Neural crest cell (in vitro differentiated cells): Measurements from ENCODE around the gene AOX1. TPM values are rescaled to one million over a fixed set of nuclear protein-coding genes. Genes with fewer than 3 reads are reported as not detected.

ENCODE experiments used
- DNase-seq: peaks from one replicate; pipeline ENCODE4 v3.0.0; 2021; ENCODE audit warnings: low read depth, mixed read lengths, low spot score
- H3K27ac Mint-ChIP-seq: one replicate; pipeline ENCODE4 v1.8.0; 2021; ENCODE audit warnings: mild to moderate bottlenecking, mixed read lengths; ENCODE audit not compliant: unreplicated experiment
- H3K27me3 Mint-ChIP-seq: 2 replicates; pipeline ENCODE4 v1.8.0; 2021; ENCODE audit warnings: low read depth, mild to moderate bottlenecking, mixed read lengths
- H3K36me3 Mint-ChIP-seq: 2 replicates; pipeline ENCODE4 v1.8.0; 2021; ENCODE audit warnings: low read depth, mild to moderate bottlenecking, mixed read lengths
- H3K4me1 Mint-ChIP-seq: 2 replicates; pipeline ENCODE4 v1.8.0; 2021; ENCODE audit warnings: mixed read lengths
- H3K4me3 Mint-ChIP-seq: one replicate; pipeline ENCODE4 v1.8.0; 2021; ENCODE audit warnings: mild to moderate bottlenecking, mixed read lengths
- H3K9me3 Mint-ChIP-seq: 2 replicates; pipeline ENCODE4 v1.8.0; 2021; ENCODE audit warnings: mixed read lengths
- total RNA-seq: library from RNA; stranded (reverse); gene quantifications from 2 replicates; pipeline ENCODE4 v1.2.1, GENCODE V29; 2021
- TF ChIP-seq, protein P1 (sequence below): fragments of 200-600 bp; sonication (generic); conservative IDR thresholded peaks from 2 replicates; pipeline ENCODE4 v1.5.0; 2021; ENCODE audit warnings: antibody characterized with exemption, mild to moderate bottlenecking

AOX1 gene
- total RNA-seq, 1 donor from 2014 or later = 4.3 TPM

DNA sequence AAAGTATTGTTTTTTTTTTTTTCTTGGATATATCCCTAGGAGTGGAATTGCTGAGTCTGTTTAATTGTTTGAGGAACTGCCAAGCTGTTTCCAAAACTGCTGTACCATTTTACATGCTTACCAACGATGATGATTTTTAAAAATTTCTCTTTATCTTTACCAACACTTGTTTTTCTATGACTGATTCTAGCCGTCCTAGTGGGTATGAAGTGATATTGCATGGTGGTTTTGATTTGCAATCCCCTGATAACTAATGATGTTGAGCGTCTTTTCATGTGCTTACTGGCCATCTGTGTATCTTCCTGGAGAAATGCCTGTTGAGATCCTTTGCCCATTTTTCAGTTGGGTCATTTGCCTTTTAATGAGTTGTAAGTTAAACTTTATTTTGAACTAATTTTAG is 8.8 kb upstream of the AOX1 start:
- TF ChIP-seq, protein P1, sequence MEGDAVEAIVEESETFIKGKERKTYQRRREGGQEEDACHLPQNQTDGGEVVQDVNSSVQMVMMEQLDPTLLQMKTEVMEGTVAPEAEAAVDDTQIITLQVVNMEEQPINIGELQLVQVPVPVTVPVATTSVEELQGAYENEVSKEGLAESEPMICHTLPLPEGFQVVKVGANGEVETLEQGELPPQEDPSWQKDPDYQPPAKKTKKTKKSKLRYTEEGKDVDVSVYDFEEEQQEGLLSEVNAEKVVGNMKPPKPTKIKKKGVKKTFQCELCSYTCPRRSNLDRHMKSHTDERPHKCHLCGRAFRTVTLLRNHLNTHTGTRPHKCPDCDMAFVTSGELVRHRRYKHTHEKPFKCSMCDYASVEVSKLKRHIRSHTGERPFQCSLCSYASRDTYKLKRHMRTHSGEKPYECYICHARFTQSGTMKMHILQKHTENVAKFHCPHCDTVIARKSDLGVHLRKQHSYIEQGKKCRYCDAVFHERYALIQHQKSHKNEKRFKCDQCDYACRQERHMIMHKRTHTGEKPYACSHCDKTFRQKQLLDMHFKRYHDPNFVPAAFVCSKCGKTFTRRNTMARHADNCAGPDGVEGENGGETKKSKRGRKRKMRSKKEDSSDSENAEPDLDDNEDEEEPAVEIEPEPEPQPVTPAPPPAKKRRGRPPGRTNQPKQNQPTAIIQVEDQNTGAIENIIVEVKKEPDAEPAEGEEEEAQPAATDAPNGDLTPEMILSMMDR = peak; percentile 31
- no peaks in the 10 kb centered on the region for H3K4me1 Mint-ChIP-seq
- H3K27ac Mint-ChIP-seq = no peak overlapping the region
- no peaks in the 10 kb centered on the region for H3K27me3 Mint-ChIP-seq
- H3K36me3 Mint-ChIP-seq = peaks cover 34% of the 10 kb centered on the region
- DNase-seq = no peak
- peaks cover 3% of the 10 kb centered on the region for H3K9me3 Mint-ChIP-seq
- H3K4me3 Mint-ChIP-seq = no peak overlapping the region

DNA sequence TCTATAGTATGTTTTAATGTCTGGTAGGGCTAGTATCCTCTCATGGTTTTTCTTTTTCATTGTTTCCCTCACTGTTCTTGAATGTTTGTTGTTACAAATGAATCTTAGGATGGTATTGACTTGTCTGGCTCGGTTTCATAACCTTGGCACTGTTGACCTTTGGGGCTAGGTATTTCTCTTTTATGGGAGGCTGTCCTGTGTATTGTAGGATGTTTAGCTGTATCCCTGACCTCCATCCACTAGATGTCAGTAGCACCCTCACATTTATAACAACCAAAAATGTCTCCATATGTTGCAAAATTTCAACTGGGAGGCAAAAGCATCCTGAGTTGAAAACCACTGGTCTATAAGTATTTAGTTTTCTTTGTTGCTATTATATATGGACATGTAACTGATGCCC is 7.0 kb upstream of the AOX1 start:
- no peak for DNase-seq
- Mint-ChIP-seq H3K27me3 (no peaks in the 10 kb centered on the region), H3K27ac (no peak overlapping the region), H3K4me3 (no peak overlapping the region), H3K36me3 (peaks cover 31% of the 10 kb centered on the region), H3K4me1 (no peaks in the 10 kb centered on the region), H3K9me3 (peaks cover 3% of the 10 kb centered on the region)
- TF ChIP-seq, protein P1 = peak; percentile 63

DNA sequence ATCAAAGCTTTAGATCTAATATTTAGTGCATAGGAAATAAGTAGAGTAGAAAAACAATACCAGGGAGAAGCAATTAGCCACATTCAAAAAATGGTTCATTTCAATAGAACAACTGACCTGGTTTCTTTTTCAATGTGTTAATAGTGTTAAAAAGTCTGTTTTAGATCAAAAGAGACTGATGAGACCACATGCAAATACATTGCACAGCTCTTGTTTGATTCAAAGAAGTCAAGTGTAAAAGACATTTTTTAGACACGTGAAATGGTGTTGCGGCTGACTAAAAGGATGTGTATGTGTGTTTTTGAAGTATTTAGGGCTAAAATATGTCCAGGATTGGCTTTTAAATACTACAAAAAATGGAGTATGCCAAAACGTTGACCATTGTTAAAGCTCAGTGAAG is 1.2 kb upstream of the AOX1 start:
- peaks cover 14% of the 10 kb centered on the region for H3K4me1 Mint-ChIP-seq
- peak overlapping the region; percentile 65 for H3K4me3 Mint-ChIP-seq
- no peak for DNase-seq
- H3K9me3 Mint-ChIP-seq = no peaks in the 10 kb centered on the region
- H3K27ac Mint-ChIP-seq = no peak overlapping the region
- peaks cover 9% of the 10 kb centered on the region for H3K27me3 Mint-ChIP-seq
- TF ChIP-seq, protein P1 = no peak
- no peaks in the 10 kb centered on the region for H3K36me3 Mint-ChIP-seq

DNA sequence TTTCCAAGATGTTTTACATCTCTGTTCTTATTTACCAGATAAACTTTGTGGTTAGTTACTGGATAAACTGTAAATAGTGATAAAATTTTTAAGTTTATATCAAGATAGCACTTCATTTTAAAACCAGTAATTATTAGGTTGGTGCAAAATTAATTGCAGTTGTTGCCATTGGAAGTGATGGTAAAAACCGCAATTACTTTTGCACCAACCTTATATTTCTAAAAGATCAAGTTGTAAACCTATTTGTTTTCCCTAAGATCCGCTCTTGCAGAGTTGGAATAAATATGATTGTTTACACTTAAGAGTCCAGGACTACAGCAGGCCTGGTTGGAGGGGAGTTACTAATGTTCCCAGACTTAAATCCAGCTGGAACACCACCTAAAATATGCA is 479 bp upstream of the AOX1 start:
- H3K4me3 Mint-ChIP-seq = peak overlapping the region; percentile 82
- no peak for DNase-seq
- no peaks in the 10 kb centered on the region for H3K9me3 Mint-ChIP-seq
- peaks cover 14% of the 10 kb centered on the region for H3K4me1 Mint-ChIP-seq
- H3K27me3 Mint-ChIP-seq = peaks cover 15% of the 10 kb centered on the region
- no peaks in the 10 kb centered on the region for H3K36me3 Mint-ChIP-seq
- no peak overlapping the region for H3K27ac Mint-ChIP-seq
- TF ChIP-seq, protein P1 = no peak

DNA sequence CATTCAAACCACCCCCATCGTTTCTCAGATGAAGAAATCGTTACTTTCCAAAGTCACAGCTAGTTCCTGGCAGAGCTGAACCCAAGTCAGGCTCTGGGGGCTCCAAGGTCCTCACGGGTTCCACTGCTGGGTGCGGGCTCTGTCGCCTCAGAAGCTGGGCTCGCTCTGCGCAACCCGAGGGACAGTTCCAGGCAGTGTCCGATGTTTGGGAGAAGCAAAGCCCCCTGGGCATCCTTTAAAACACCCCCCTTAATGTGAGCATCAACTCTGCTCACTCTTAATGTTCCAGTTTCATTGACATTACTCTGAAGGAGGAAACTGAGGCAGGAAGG is 796 bp downstream of the AOX1 start:
- TF ChIP-seq, protein P1 = no peak
- no peaks in the 10 kb centered on the region for H3K9me3 Mint-ChIP-seq
- peaks cover 14% of the 10 kb centered on the region for H3K4me1 Mint-ChIP-seq
- H3K27ac Mint-ChIP-seq = no peak overlapping the region
- peaks cover 21% of the 10 kb centered on the region for H3K27me3 Mint-ChIP-seq
- H3K36me3 Mint-ChIP-seq = no peaks in the 10 kb centered on the region
- DNase-seq = no peak
- peak overlapping the region; percentile 82 for H3K4me3 Mint-ChIP-seq
